Stimulated activated CD8-positive, alpha-beta memory T cell treated with anti-CD3 and anti-CD28 coated beads, Interleukin-2, amount 100 ng/mL, for 48 hours (primary cell): ENCODE measurements around the gene STK32B.
"Not testable (repeated sequence)": the region's sequence is repeated elsewhere in the genome, so short reads cannot be mapped to it uniquely, and the experiment has no call there.

Experiments
- DNase-seq, 2 donors: peaks; one replicate each; pipeline ENCODE4 v3.0.0-alpha.2; 2020; ENCODE audit warnings: low read depth in 2 of 2

The STK32B gene

GRCh38 chr4:5051278-5052203 is at the start of gene STK32B:
Gene STK32B, plus strand, starts transcription at chr4:5051480.
- no peak for DNase-seq

DNA sequence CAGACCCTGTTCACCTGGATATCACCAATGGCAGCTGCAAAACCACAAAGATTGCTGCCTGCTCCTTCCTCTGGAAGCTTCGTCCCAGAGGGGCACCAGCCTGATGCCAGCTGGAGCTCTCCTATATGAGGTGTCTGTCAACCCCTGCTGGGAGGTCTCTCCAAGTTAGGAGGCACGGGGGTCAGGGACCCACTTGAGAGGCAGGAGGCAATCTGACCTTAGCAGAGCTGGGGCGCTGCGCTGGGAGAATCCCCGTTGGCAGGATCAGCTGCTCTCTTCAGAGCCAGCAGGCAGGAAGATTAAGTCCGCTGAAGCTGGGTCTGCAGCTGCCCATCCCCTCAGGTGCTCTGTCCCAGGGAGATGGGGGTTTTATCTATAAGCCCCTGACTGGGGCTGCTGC is 49.6 kb upstream of the STK32B start:
- not testable (repeated sequence) for DNase-seq

DNA sequence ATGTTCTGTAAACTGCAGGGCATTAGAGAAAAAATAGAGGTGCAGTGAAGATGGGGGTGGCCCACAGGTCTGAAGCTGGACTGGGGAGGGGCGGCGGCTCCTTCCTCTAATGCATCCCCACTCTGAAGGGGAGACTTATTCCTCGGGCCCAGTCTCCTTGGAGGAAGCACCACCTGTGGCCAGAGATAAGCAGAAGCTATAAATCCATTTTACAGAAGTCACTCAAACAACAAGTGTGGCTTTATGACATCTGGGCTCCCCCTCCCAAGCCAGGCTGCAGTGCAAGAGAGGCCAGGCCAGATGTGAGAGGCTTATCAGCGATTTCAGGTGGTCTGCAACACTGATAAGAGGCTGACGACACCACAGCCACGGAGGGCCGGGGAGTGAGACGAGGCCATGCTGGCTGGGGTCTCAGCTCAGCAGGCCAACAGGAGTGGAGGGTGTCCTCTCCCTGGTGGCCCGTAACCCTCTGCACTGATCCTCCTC is 47.9 kb upstream of the STK32B start:
- no peak for DNase-seq

DNA sequence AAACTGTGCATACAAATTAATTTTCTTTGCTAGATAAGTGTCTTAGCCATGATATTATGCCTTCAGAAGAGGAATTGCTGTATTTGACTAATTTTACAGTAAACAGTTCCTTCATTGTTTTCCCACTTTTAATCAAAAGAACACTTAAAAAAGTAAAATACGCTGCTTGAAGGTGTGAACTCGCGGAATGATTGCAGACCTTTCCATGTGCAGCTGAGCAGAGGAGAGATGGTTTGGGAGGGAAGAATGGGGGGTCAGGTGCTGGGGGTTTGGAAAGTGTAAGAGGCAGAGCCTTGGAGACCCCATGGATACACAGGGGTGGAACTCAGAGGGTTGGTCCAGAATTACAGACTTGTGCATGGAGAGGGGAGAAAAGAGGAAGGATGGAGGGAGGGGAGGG is 47.4 kb upstream of the STK32B start:
- DNase-seq, result no peak

DNA sequence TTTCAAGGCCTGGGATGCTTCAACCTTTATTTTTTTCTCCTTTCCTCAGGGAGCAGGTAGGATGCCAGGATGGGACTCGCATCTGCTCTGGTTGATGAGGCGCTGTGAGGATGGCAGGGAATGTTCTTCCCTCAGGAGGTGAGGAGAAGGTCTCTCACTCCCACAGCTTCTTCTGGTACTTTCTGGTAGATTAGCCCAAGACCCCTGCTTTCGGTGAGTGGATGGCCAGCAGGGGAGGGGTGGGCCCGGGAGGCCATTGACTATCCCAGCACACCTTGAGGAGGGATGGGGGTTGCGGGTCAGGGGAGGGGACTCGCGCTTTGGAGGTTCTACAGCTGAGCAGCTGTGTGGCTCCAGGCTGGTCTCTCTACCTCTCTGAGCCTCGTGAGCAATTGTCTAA is 46.8 kb upstream of the STK32B start:
- DNase-seq, result no peak

DNA sequence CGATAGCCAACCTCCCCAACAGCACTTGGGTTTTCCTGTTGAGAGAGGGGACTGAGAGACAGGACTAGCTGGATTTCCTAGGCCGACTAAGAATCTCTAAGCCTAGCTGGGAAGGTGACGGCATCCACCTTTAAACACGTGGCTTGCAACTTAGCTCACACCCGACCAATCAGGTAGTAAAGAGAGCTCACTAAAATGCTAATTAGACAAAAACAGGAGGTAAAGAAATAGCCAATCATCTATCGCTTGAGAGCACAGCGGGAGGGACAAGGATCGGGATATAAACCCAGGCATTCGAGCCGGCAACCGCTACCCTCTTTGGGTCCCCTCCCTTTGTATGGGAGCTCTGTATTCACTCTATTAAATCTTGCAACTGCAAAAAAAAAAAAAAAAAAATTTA is 44.3 kb upstream of the STK32B start:
- DNase-seq, result not testable (repeated sequence)

GRCh38 chr4:5009796-5010195 is 41.5 kb upstream of the STK32B start:
- DNase-seq, result no peak

- no peak for DNase-seq
These were observed 40.3 kb upstream of the STK32B start for GRCh38 chr4:5010984-5011383.

- DNase-seq, result no peak
These were observed 38.9 kb upstream of the STK32B start for GRCh38 chr4:5012244-5012898.

GRCh38 chr4:5012958-5013357 is 38.3 kb upstream of the STK32B start:
- no peak for DNase-seq

DNA sequence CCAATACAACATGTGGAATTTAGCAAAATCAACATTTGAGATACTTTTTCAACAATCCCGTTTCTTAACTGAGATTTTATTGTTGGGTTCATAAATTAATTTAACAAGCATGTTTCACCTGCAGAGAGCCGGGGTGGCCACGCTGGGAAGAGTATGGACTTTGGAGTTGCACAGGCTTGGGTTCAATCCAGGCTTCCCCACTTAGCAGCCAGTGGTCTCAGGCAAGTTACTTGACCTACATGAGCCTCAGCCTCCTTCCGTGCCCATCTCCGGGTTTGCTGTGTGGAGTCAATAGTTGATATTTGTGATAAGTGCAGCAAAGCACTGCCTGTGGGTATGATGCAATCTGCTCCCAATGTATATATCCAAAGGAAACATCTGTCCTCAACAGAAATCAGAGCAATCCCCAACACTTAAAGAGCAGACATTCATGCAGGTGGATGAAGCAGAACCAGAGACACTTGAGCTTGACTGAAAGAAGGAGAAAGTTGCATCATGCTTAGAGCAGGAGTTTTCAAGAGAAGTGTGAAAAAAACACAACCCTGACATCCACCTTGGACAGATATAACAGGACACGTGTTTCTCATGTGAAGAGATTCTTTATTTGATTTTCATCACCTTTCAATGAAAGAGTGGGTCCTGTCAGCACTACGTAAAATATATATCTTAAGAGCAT is 37.1 kb upstream of the STK32B start:
- DNase-seq, result no peak

- DNase-seq, result no peak
These were observed 33.2 kb upstream of the STK32B start for GRCh38 chr4:5018096-5018495.

DNA sequence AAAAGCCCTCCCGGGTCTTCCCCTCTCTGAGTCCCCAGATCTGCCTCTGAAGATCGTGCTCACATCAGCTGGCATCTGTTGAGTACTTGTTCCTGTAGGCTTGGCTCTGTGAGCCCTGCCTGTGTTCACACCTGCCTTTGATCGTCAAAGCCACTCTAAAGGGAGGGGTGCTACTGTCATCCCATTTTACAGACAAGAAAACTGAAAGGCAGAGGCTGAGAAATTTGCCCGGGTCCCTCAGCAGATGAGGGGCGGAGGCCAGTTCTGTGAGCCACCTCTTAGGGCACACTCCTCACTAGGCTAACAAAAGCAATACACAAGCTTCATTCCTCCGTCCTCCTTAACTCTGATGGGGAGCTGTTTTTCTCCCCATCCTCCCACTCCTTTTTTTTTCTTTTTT is 32.7 kb upstream of the STK32B start:
- no peak for DNase-seq

DNA sequence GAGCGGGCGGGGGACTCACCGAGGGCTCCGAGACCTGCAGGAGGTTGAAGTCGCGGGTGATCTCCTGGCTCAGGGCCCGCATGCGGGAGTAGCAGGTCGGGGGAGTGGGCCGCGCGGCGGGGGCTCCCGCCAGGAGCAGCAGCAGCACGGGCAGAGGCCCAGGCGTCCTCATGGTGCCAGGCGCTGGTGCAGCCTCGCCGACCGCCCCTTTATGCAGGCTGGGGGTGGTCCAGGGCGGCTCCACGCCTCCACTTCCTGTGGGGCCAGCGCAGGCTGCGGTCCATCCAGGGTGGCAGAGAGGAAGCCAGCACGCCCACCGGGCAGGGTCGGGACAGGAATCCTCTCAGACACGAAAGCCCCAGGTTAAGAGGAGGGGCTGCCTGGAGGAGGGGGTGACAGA is 32.0 kb upstream of the STK32B start, which contains the start of gene CYTL1:
Gene CYTL1, minus strand, starts transcription at position 185 of the 400 bp plus-strand sequence. Its CDS starts 13 bp downstream, at position 172.
- no peak for DNase-seq

GRCh38 chr4:5019796-5020195 is 31.5 kb upstream of the STK32B start:
- DNase-seq, result no peak

GRCh38 chr4:5020341-5020740 is 30.9 kb upstream of the STK32B start:
- DNase-seq, result no peak

DNA sequence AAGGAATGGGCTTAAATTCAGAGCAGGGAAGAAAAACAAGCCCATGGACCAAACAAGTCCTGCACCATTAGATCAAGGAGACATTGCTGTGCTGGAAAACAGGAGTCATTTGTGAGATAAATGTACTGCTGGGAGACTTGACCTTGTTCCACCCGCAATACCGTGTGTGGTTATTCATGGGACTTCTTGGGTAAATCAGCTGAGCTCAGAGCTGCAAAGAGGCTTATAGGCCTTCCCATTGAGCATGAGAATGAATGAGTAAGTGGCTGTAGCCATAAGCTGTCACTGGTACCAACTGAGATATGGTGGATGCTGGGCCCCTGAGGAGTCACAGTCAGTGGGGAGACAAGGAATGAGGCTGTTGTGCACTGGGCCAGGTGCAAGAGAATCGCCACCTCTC is 29.7 kb upstream of the STK32B start:
- no peak for DNase-seq

GRCh38 chr4:5024673-5025072 is 26.6 kb upstream of the STK32B start:
- DNase-seq, result no peak

GRCh38 chr4:5026371-5026770 is 24.9 kb upstream of the STK32B start:
- no peak for DNase-seq

DNA sequence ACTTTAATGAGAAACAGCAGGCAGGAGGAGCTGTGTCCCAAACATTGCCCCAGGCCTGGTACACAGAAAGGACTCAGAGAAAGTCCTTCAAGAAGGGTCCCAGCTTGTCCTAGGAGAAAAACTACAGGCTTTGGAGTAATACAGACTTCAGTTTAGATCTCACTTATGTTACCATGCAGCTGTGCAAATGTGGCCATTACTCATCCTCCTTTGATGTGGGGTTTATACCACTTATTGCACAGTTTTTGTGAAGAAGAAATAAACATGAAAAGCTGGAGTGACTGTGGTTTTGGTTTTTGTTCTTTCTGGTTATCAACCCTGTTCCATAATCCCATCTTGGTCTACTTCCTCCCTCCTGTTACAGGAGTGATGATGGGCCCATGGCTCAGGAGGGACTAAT is 23.9 kb upstream of the STK32B start:
- DNase-seq, result no peak

GRCh38 chr4:5028480-5028879 is 22.8 kb upstream of the STK32B start:
- DNase-seq, result no peak

DNA sequence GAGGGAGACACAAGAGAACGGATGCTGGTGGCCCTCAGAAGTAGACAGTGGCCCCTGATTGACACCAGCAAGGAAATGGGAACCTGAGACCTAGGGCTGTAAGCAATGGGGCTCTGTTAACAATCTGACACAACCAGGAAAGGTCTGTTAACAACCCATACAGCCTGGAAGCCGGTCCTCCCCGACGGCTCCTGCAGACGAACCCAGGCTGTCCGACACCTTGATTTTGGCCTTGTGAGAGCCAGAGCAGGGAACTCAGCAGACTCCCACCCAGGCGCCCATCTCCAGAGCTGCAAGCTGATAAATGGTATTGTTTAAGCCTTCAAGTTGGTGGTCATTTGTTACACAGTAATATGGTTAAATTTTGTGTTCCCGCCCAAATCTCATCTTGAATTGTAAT is 21.8 kb upstream of the STK32B start:
- DNase-seq, result no peak
